Stimulated activated CD8-positive, alpha-beta memory T cell treated with anti-CD3 and anti-CD28 coated beads, Interleukin-15, amount 100 ng/mL, for 4 hours (primary cell): ENCODE results near the gene PRKAG2.

Source experiments
- DNase-seq, 2 donors: peaks; one replicate each; pipeline ENCODE4 v3.0.0-alpha.2; 2020; ENCODE audit warnings: low read depth in 2 of 2

The PRKAG2 gene

DNA sequence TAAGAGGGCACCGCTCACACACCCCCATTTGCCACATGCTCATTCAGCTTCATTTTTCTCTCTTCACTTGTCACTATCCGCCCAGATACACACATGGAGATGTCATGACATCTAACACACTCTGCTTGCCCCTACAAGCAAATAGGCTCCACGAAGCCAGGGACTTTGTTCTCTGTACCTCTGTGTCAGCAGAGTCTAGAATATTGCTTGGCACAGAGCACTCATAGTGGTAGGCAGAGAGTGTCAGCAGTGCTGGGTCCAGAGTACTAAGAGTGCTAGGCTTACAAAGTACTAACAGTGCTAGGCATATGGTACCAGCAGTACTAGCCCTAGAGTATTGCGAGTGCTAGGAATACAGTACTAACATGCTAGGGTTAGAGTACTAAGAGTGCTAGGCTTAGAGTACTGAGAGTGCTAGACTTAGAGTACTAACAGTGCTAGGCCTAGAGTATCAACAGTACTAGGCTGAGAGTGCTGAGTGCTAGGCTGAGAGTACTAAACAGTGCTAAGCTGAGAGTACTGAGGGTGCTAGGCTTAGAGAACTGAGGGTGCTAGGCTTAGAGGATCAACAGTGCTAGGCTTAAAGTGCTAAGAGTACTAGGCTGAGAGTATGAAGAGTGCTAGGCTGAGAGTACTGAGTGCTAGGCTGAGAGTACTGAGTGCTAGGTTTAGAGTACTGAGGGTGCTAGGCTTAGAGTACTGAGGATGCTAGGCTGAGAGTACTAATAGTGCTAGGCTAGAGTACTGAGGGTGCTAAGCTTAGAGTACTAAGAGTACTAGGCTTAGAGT is 166.1 kb downstream of the PRKAG2 start:
- DNase-seq, result no peak

GRCh38 chr7:151710121-151710640 is 166.7 kb downstream of the PRKAG2 start:
- no peak for DNase-seq

DNA sequence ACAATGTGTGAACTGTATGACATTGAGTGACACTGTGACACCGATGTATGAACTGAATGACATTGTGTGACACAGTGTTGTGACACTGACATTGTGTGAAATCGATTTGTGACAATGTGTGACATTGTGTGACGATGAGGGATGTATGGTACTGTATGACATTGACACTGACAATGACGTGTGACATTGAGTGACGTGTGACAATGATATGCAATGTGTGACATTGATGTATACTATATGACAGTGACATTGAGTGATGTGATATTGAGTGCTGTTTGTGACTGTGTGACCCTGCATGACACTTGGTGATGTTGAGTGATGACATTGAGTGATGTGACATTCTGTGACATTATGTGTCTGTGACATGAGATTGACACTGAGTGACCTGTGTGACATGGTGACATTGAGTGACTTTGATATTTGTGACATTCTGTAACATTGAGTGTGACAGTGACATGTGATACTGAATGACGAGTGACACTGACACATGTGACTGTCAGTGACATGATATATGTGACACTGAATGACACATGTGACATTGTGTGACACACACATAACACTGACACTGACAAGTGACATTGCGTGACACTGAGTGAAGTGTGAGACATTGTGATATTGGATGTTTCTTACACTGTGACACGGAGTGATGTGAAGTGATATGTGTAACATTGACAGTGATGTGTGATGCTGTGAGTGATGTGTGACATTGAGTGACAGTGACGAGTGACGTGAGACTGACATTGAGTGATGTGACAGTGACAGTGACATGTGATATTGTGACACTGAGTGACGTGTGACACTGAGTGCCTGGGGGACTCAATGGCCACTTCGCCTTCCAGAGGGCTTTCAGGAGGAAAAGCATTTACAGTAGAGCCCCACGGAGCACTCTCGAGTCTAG is 167.5 kb downstream of the PRKAG2 start:
- DNase-seq, result no peak

DNA sequence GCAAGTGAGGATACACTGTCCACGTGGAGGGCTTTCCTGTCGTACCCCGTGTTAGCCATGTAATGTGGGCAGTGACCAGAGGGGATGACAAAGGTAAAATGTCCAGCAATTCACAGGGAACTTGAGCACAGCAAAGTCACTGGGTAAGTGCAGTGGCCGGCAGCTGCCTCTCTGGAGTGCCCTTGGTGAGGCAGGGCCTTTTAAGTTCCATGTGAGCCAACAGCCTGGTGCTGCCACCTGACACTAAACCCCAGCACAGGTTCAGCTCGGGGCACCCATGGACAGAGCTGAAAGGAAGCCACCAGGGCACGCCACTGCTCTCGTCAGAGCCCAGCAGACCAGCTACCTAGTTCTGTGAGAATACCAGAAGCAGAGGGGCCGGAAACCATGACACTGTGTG is 168.3 kb downstream of the PRKAG2 start:
- DNase-seq, result no peak

GRCh38 chr7:151707757-151708156 is 169.2 kb downstream of the PRKAG2 start:
- DNase-seq, result no peak

DNA sequence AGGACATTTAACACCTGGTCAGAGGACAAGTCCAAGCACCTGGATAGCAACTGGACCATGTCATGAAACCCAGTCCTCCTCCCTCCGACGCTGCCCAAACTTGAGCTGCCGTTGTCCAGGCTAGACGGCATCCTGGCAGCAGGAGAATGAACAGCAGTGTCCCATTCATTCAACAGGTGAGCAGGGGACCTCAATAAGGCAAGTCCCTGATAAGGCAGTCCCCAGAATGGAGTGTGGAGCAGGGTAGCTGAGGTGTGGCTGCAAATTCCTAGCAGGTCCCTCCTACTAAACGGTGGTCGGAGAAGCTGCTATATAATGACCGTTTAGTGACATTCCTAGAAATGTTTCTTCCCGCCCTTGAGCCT is 169.8 kb downstream of the PRKAG2 start:
- DNase-seq, result no peak

GRCh38 chr7:151706277-151707104 is 170.4 kb downstream of the PRKAG2 start:
- no peak for DNase-seq

GRCh38 chr7:151705636-151706276 is 171.2 kb downstream of the PRKAG2 start:
- no peak for DNase-seq

- no peak for DNase-seq
Observed at GRCh38 chr7:151704960-151705635, 171.8 kb downstream of the PRKAG2 start.

GRCh38 chr7:151704299-151704959 is 172.5 kb downstream of the PRKAG2 start:
- no peak for DNase-seq

GRCh38 chr7:151702961-151703360 is 174.0 kb downstream of the PRKAG2 start:
- DNase-seq, result no peak

- DNase-seq, result no peak
Observed at GRCh38 chr7:151700586-151701165, 176.2 kb downstream of the PRKAG2 start.

DNA sequence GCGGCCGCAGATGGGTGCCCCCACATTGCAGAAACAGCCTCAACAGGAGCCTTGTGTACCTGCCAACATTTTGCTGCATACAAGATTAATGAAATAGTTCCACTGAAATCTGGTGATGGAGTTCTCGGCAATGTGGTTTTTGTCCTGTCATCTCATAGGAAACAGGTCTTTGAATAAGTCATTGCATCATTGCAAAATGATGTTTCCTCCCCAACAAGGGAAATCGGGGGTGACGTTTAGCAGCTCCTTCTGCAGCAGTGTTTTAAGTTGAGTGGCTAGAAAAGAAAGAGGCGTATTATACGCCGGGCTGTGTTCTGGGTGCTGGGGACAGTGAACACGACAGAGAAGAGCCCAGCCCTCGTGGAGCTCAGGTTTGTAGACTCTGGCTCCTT is 177.0 kb downstream of the PRKAG2 start:
- DNase-seq, result no peak

GRCh38 chr7:151699147-151699927 is 177.6 kb downstream of the PRKAG2 start:
- DNase-seq, result no peak

DNA sequence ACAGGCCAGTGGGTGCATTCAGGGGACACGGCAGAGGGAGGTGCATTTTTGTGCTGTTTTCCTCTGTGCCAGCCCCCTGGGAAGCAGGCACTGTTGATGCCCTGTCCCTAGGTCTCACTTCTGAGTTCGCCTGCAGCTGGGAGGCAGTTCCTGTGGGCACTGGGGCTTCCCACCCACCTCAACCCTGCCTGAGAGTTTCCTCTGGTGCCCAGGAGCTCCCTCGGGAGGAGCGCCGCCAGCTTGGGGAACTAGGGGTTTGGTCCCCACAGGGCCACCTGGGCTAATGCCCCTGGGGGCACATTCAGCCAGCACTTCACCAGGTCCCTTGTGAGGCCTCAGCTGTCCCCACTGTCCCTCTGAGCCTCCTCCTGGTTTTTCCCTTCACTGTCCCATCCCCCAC is 179.0 kb downstream of the PRKAG2 start:
- DNase-seq, result no peak

GRCh38 chr7:151697515-151697895 is 179.4 kb downstream of the PRKAG2 start:
- no peak for DNase-seq

GRCh38 chr7:151696721-151697514 is 180.0 kb downstream of the PRKAG2 start:
- DNase-seq, result no peak

- DNase-seq, result no peak
Observed at GRCh38 chr7:151695951-151696541, 180.9 kb downstream of the PRKAG2 start.
